ENCODE results near the gene CDH4. TPM values are rescaled to one million over a fixed set of nuclear protein-coding genes. Genes with fewer than 3 reads are reported as not detected.

CDH4 gene
- total RNA-seq, 1 donor from 2014 or later, result 0.99 TPM

DNA sequence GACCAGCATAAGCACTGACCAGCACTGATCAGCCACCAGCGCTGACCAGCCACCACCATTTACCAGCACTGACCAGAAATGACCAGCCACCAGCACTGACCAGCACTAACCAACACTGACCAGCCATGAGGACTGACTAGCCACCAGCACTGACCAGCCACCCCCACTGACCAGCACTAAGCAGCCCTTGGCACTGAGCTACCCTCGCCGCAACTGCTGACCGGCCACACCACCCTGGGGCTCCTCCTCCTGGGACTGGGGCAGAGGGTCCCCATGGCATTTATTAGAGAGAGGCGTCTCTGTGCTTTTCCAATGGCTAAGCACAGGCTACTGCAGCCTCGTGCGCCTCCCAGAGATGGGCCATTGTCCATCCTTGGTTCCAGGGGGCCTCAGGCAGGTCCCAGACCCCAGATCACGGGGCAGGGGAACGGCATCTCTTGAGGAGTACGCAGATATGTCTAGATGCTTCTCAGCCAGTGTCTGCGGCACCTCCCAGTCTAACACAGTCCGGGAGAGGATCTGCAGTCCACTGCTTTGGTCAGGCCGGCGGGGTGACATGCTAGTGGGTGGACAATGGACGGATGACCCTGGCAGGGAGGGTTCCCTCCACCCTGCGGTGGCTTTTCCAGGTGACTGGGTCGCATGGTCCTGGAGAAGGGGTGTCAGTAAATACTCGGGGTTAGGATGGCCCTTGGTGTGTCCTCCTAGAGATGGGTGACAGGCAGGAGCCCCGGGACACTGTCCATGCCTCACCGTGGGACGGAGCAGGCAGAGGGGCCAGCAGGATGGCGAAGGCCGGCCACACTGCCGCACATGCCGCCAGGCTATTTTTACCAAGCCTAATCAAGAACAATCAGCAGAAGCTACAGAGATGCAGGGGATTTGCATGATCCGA lies 645.6 kb downstream of the CDH4 start:
- Mint-ChIP-seq H3K36me3 (ENCODE audit: low read depth) (no peaks in the 10 kb centered on the region), H3K27ac (ENCODE audit: unreplicated experiment) (no peak overlapping the region), H3K9me3 (ENCODE audit: low read depth) (no peaks in the 10 kb centered on the region), H3K27me3 (ENCODE audit: low read depth) (peaks cover 11% of the 10 kb centered on the region), H3K4me3 (ENCODE audit: unreplicated experiment) (no peak overlapping the region), H3K4me1 (ENCODE audit: low read depth) (no peaks in the 10 kb centered on the region)
- TF ChIP-seq, protein P1, sequence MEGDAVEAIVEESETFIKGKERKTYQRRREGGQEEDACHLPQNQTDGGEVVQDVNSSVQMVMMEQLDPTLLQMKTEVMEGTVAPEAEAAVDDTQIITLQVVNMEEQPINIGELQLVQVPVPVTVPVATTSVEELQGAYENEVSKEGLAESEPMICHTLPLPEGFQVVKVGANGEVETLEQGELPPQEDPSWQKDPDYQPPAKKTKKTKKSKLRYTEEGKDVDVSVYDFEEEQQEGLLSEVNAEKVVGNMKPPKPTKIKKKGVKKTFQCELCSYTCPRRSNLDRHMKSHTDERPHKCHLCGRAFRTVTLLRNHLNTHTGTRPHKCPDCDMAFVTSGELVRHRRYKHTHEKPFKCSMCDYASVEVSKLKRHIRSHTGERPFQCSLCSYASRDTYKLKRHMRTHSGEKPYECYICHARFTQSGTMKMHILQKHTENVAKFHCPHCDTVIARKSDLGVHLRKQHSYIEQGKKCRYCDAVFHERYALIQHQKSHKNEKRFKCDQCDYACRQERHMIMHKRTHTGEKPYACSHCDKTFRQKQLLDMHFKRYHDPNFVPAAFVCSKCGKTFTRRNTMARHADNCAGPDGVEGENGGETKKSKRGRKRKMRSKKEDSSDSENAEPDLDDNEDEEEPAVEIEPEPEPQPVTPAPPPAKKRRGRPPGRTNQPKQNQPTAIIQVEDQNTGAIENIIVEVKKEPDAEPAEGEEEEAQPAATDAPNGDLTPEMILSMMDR (IDR thresholded peaks at IDR 0.05), result no peak
- no peak for DNase-seq (ENCODE audit: low spot score)

DNA sequence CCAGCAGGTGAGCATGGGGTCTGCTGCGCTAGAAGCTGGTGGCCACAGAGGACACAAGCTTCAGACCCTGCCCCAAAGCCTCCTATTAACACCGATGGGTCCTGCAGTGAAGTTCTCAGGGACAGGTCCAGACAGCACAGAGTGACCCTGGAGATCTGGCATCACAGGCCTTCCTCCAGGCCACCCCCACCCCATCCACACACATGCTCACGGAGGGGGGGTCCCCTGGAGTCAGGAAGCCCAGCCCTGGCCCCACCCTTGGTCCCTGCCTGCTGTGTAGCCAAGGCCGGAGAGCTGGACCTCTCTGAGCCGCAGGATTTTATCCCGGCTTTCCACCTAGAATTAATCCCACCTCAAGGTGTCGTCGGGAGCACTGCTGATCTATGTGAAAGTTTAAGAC lies 646.3 kb downstream of the CDH4 start:
- H3K27me3 Mint-ChIP-seq (ENCODE audit: low read depth), result peaks cover 11% of the 10 kb centered on the region
- TF ChIP-seq, protein P1 (IDR thresholded peaks at IDR 0.05), result no peak
- no peaks in the 10 kb centered on the region for H3K36me3 Mint-ChIP-seq (ENCODE audit: low read depth)
- DNase-seq (ENCODE audit: low spot score), result no peak
- H3K9me3 Mint-ChIP-seq (ENCODE audit: low read depth), result no peaks in the 10 kb centered on the region
- H3K4me1 Mint-ChIP-seq (ENCODE audit: low read depth), result no peaks in the 10 kb centered on the region
- no peak overlapping the region for H3K27ac Mint-ChIP-seq (ENCODE audit: unreplicated experiment)
- H3K4me3 Mint-ChIP-seq (ENCODE audit: unreplicated experiment), result no peak overlapping the region

DNA sequence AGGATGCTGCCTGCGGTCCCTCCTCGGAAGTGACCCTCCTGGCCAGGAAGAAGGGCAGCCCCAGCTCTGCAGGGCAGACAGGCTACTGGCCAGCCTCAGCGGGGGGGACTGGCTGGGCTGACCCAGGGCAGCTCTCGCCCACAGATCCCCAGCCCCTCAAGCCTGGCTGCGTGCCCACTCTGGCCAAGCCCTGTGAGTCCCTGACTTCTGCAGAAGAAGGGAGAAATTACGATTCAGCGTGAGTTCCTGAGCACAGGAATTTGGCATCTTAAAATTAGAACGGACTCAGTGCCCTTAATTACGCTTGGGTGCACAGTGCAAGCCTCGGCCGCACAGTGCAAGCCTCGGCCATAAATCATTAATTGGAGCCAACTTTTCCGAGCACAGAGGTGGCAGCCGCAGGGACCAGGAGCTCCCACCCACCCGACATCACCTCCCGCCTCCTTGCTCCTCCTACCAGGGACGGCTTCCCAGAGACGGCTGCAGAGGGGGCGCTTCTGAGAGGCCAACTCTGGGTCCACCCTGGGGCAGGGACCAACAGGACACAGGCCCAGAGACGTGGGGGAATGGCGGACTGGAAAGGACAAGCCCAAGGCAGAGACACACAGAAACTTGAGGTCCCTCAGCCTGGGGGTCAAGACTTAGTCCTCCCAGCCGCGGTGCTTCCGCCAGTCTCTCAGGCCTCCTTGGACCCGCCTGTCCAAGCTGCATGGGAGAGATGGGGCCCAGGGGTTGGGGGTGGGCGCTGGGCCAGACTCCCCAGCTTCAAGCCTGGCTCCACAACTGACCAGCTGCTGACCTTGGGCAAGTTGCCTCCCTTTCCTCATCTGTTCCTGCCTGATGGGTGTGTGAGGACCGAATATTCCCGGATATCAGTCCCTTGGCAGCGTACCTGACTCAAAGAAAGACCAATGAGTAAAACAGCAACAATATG lies 648.2 kb downstream of the CDH4 start:
- TF ChIP-seq, protein P1 (IDR thresholded peaks at IDR 0.05), result no peak
- no peak for DNase-seq (ENCODE audit: low spot score)
- Mint-ChIP-seq H3K27ac (ENCODE audit: unreplicated experiment) (no peak overlapping the region), H3K4me1 (ENCODE audit: low read depth) (no peaks in the 10 kb centered on the region), H3K9me3 (ENCODE audit: low read depth) (no peaks in the 10 kb centered on the region), H3K27me3 (ENCODE audit: low read depth) (peaks cover 7% of the 10 kb centered on the region), H3K4me3 (ENCODE audit: unreplicated experiment) (no peak overlapping the region), H3K36me3 (ENCODE audit: low read depth) (no peaks in the 10 kb centered on the region)

DNA sequence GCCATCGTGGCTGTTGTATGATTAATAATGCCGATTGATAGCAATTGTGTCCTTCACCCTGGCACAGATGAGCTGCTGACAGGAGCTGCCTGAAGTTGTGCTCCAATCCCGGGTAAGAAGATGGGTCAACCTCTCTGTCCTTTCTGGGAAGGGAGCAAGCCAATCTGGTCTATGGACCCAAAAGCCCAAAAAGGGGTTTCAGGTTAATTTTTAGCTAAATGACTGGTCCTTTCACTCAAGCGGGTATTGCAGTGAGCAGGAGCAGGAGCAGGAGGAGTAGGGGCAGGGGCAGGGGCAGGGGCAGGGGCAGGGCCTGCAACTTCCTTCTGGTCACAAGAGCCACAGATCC lies 648.9 kb downstream of the CDH4 start:
- no peaks in the 10 kb centered on the region for H3K9me3 Mint-ChIP-seq (ENCODE audit: low read depth)
- H3K36me3 Mint-ChIP-seq (ENCODE audit: low read depth), result no peaks in the 10 kb centered on the region
- TF ChIP-seq, protein P1 (IDR thresholded peaks at IDR 0.05), result no peak
- H3K4me1 Mint-ChIP-seq (ENCODE audit: low read depth), result no peaks in the 10 kb centered on the region
- H3K27ac Mint-ChIP-seq (ENCODE audit: unreplicated experiment), result no peak overlapping the region
- H3K4me3 Mint-ChIP-seq (ENCODE audit: unreplicated experiment), result no peak overlapping the region
- H3K27me3 Mint-ChIP-seq (ENCODE audit: low read depth), result peaks cover 7% of the 10 kb centered on the region
- DNase-seq (ENCODE audit: low spot score), result no peak
